ENCODE measurements around the gene RIPOR1. TPM values are rescaled to one million over a fixed set of nuclear protein-coding genes. Genes with fewer than 3 reads are reported as not detected.

Gene RIPOR1
- total RNA-seq, 1 donor from 2014 or later = 181 TPM

DNA sequence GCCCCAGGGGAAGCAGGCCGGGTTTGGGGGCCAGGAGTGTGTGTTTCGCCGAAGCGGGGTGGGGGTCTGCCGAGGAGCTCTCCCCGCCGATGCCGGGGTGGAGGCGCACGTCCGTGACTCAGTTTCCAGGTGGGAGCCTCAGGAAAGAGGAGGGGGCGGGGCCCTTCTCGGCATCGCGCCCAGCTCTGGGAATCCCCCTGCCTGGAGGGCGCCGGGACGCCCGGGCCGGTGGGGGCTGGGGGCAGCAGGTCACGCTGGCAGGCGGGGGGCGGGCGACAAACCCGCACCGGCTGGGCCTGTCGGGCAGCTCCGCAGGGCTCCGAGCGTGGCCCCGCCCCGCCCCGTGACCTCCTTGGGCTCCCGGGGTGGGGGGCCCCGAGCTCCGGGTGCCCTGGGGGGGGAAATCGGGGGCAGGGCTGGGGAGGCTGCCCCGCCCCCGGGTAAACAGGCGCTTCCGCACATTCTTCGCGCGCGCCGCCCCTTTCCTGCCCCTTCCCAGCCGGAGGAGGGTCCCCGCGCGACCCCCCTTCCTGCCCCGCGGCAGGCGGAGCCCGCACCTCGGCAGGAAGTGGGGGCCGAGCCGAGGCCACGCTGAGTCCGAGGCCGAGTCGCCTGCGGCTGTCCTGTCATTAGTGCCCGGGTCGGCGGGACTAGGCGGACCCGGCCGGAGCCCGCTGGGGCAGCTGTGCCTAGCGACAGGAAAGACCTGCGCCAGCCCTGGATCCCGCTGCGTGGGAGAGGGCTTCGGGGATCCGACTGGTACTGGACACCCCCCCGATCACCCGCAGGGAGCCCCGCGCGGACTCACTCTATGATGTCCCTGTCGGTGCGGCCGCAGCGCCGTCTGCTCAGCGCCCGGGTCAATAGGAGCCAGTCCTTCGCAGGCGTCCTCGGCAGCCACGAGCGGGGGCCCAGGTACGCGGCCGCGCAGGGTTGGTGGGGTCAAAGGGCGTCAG lies 9.3 kb downstream of the RIPOR1 start:
- no peak for DNase-seq (ENCODE audit: extremely low read depth, low read depth, low spot score)

DNA sequence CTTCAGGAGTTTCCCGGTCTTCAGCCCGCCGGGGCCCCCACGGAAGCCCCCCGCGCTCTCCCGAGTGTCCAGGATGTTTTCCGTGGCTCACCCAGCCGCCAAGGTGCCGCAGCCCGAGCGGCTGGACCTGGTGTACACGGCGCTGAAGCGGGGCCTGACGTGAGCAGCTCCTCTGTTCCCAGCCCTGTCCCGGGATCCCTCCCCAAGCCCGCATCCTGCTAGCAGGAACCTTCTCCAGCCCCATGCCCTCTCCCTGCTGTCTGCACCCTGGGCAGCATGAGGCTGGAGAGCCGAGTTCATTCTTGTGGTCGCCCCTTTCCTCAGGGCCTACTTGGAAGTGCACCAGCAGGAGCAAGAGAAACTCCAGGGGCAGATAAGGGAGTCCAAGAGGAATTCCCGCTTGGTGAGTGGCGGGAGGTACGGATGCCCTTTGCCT lies 10.1 kb downstream of the RIPOR1 start:
- DNase-seq (ENCODE audit: extremely low read depth, low read depth, low spot score) = no peak

DNA sequence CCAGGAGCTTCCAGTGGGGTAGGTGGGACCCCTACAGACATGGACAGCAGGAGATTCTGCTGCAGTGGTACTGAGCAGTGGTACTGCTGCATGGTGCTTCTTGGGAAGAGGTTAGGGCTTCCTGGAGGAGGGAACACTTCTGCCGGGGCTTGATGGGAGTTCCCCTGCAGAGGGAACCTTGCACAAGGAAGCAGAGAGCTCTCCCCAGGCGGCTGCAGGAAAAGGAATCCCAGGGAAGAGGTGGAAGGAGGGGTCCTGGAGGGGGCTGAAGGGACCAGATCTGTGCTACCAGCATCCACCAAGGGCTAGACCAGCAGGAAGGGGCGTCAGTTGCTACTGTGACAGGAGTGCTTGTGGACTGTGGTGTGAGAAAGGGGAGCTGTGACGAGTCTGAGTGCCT lies 10.6 kb downstream of the RIPOR1 start:
- DNase-seq (ENCODE audit: extremely low read depth, low read depth, low spot score) = no peak

DNA sequence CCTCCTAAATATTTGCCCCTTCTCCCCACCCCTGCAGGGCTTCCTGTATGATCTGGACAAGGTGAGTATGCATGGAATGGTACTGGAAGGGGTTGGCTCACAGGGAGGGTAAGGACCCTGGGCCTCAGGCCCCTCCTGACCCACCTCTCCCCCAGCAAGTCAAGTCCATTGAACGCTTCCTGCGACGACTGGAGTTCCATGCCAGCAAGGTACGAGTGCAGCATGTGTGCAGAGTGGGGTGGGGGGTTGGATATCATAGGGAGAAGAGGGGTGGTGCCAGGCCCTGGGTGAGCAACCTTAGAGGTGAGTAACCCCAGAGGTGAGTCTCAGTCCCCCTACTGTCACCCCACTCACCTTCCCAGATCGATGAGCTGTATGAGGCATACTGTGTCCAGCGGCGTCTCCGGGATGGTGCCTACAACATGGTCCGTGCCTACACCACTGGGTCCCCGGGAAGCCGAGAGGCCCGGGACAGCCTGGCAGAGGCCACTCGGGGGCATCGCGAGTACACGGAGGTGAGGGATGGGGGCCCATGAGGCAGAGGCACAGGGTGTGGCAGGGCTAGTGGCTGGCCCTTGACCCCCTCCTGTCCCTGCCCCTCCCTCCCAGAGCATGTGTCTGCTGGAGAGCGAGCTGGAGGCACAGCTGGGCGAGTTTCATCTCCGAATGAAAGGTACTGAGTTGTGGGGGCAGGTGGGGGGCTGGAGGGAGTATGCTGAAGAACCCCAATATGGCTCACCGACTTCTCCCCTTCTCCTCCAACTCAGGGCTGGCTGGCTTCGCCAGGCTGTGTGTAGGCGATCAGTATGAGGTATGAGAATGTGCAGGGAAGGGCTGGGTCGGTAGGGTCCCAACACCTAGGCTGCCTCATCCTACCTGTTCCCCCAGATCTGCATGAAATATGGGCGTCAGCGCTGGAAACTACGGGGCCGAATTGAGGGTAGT lies 11.3 kb downstream of the RIPOR1 start:
- no peak for DNase-seq (ENCODE audit: extremely low read depth, low read depth, low spot score)

GRCh38 chr16:67540756-67541155 lies 12.1 kb downstream of the RIPOR1 start:
- no peak for DNase-seq (ENCODE audit: extremely low read depth, low read depth, low spot score)

DNA sequence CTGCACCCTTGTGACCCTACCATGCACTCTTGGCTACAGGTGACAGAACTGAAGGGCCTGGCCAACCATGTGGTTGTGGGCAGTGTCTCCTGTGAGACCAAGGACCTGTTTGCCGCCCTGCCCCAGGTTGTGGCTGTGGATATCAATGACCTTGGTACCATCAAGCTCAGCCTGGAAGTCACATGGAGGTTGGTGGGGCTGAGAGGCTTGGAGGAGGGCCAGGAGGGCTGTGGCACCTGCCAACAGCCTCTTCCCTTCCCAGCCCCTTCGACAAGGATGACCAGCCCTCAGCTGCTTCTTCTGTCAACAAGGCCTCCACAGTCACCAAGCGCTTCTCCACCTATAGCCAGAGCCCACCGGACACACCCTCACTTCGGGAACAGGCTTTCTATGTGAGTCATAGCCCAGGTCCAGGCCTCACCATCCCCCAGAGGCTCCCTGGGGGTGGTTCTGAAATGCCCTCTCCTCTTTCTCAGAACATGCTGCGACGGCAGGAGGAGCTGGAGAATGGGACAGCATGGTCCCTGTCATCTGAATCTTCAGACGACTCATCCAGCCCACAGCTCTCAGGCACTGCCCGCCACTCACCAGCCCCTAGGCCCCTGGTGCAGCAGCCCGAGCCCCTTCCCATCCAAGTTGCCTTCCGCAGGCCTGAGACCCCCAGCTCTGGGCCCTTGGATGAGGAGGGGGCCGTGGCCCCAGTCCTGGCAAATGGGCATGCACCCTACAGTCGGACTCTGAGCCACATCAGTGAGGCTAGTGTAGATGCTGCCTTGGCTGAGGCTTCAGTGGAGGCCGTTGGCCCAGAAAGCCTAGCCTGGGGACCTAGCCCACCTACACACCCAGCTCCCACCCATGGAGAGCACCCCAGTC lies 13.0 kb downstream of the RIPOR1 start:
- no peak for DNase-seq (ENCODE audit: extremely low read depth, low read depth, low spot score)

DNA sequence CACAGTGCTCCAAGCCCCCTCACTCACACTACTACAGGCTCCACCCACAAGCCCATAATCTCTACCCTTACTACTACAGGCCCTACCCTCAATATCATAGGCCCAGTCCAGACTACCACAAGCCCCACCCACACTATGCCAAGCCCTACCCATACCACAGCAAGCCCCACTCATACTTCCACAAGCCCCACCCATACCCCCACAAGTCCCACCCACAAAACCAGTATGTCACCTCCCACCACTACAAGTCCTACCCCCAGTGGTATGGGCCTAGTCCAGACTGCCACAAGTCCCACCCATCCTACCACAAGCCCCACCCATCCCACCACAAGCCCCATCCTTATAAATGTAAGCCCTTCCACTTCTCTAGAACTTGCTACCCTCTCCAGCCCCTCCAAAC lies 13.8 kb downstream of the RIPOR1 start:
- DNase-seq (ENCODE audit: extremely low read depth, low read depth, low spot score) = no peak

- no peak for DNase-seq (ENCODE audit: extremely low read depth, low read depth, low spot score)
Measured at GRCh38 chr16:67543036-67543435, 14.4 kb downstream of the RIPOR1 start.

DNA sequence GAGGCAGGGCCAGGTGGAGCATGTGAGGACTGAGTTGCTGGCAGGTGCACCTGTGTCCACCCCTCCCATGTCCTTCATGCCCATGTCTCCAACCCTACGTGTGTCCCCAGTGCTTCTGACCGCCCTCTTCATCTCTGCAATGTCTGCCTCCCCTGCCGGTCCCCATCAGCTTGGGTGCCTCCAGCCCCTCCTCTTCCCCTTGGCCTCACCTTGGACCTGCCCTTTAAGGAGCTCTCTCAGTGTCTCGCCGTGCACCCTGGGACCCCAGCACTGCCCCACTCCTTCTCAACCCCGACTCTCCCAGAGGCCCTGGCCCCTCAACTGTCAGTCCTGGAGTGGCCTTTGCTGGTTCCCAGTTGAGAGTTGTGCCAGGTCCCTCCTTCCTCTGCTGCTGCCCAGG lies 15.0 kb downstream of the RIPOR1 start:
- no peak for DNase-seq (ENCODE audit: extremely low read depth, low read depth, low spot score)

- no peak for DNase-seq (ENCODE audit: extremely low read depth, low read depth, low spot score)
Measured at GRCh38 chr16:67544329-67544841, 15.8 kb downstream of the RIPOR1 start.

- no peak for DNase-seq (ENCODE audit: extremely low read depth, low read depth, low spot score)
Measured at GRCh38 chr16:67544844-67545664, 16.4 kb downstream of the RIPOR1 start.

DNA sequence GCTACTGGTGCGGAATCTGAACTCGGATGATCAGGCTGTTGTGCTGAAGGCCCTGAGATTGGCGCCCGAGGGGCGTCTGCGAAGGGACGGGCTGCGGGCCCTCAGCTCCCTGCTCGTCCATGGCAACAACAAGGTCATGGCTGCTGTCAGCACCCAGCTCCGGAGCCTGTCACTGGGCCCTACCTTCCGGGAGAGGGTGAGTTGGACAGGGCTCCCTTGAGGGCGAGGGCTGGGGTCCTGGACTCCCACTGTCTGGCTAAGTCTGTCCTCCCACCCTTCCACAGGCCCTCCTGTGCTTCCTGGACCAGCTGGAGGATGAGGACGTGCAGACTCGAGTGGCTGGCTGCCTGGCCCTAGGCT lies 17.0 kb downstream of the RIPOR1 start:
- DNase-seq (ENCODE audit: extremely low read depth, low read depth, low spot score) = no peak

DNA sequence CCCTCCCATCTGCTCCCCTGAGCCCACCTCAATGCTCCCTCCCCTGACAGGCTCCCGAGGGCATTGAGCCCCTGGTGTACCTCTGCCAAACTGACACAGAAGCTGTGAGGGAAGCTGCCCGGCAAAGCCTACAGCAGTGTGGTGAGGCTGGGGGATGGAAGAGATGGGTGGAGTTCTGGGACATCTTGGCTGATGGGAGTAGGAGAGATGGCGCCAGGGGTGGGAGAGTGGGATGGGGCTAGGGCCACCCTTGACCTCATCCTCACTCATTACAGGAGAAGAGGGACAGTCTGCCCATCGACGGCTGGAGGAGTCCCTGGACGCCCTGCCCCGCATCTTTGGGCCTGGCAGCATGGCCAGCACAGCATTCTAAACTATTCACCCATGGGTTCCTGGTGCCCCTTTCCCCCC lies 17.5 kb downstream of the RIPOR1 start:
- DNase-seq (ENCODE audit: extremely low read depth, low read depth, low spot score) = no peak

DNA sequence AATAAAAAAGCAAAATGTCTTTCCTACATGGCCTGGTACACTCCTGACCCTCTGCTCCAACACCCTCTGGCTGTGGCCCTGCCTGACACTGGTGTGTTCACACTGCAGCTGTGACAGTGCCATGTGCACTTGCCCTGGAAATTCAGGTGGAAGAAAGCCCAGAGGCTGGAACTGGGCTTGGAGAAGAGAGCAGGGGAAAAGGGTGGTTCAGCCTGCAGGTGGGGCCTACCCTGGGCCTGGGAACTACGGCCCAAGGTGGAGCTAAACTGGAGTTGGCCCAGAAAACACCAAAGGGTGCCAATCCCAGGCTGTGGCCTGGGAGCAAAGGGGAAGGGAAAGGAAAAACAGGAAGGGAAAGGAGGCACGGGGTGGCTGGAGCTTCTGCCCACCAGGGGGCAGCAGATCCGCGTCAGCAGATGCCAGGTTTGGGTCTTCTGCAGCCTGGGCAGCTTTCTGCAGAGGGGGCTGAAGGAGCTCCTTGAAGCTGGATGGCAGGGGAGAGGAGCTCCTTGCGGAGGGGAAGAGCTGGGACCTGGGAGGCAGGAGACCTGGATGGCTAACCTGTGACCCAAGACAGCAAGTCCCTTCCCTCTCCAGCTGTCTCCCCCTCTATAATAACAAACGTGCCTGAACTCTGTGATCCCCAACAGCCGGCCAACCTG lies 18.3 kb downstream of the RIPOR1 start:
- no peak for DNase-seq (ENCODE audit: extremely low read depth, low read depth, low spot score)

DNA sequence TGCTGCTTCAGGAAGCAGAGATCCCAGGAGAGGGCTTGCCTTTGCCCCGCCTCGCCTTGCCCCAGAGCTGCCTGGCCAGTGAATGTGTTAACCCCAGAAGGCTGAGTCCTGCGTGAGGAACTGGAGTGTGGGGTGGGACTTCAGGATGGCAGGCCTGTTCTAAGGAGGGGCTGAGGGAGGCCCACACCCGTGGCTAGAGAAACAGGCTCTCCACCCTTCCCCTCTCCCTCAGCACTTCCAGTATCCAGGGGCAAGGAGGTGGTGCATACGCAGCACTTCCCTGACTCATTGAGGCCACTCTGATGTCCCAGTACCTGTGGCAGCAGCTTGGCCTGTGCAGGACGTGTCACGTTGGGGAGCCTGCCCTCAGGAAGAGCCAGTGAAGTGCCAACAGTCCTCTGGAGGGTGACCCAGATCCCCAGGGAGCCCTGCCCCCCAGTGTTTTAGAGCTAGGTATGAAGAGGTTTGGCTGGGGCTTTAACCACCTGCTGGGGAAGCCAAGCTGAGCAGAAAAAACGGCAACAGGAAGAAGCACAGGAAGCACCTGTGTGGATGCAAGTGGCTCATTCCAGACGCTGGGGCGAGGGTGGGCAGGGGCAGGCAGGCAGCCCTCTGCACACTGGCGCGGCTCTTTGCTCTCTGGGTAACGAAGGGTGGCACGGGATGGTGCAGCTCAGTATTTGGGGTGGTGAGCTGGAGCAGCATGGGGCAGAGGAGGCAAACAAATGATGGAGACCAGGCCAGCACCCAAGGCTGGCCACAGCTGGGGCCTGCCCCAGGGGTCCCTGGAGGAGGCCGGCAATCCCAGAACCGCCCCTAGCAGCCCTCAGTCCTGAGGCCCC lies 19.0 kb downstream of the RIPOR1 start:
- DNase-seq (ENCODE audit: extremely low read depth, low read depth, low spot score) = no peak

DNA sequence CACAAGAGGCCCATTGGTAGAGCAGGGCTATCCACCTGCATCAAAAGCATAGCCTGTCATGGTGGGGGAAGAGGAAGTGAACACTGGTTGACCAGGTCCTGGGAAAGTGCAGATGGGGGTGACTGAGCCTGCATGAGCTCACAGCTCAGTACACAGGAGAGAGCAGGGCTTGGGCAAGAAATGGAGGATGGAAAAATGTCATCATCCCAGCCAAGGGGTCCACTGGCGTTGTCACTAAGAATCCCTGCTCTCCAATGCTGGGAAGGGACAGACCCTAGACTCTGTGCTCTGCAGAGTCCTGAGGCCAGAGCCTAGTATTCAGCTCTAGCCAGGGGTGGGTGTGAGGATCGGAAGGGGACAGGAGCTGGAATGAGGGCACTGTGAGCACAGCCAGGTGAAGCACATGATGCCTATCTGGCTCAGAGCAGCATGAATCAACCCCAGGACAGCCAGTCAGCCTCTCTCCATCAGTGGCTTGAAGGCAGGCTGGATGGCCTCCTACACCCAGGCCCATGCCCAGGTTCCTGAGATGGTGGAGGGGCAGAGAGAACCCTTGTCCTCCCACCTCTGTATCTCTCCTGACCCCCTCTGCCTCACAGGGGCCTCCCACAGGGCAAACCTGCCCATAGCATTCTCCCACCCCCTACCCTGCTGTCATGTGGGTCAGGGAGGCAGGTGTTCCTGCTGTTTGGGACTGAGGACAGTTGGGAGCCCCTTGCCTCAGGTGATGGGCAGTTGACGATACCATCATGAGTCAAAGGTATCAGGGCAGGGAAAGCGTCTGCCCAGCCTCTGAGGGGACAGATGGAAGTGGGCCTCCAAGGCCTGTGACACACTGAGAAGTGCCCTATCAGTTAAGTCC lies 19.9 kb downstream of the RIPOR1 start:
- no peak for DNase-seq (ENCODE audit: extremely low read depth, low read depth, low spot score)

- no peak for DNase-seq (ENCODE audit: extremely low read depth, low read depth, low spot score)
Measured at GRCh38 chr16:67549240-67549639, 20.6 kb downstream of the RIPOR1 start.
